ENCODE results near the gene TNFSF12.
"Not testable (repeated sequence)": the region's sequence is repeated elsewhere in the genome, so short reads cannot be mapped to it uniquely, and the experiment has no call there.

Gene TNFSF12

DNA sequence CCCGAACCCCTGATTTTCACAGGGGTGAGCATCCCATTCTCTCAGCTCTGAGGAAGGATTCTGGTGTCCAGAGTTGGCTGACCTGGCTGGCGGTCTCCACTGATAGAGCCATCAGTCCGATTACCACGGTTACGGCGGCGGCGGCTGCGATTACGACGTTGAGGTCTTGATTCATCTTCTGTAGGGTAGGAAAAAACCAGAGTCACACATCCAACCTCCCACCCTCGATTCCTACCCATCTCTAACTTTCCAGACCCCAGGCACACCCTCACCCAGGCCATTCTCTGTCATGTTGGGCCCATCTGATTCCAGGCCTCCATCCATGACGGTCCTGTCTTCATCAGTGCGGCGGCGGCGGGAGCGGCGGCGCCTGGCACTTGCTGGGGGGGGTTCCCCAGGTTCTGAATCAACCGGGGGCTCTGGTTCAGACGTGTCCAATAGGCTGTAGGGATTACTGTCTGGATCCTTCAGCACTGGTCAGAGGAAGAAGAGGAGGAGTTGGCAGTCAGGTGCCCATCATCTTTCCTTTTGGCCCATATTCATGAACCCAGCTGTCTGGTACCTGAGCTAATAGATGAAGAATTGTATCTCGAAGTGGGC lies 43.7 kb downstream of the TNFSF12 start:
- H3K9ac ChIP-seq (ENCODE audit: low read depth, low read length): no peak overlapping the region
- 95% methylated on average over 23 of the region's 23 CpGs for WGBS
- no peaks in the 10 kb centered on the region for H3K9me3 ChIP-seq (ENCODE audit: insufficient read depth, low read depth, low read length)
- no peaks in the 10 kb centered on the region for H3K27me3 ChIP-seq (ENCODE audit: insufficient read depth, low read length)
- no peak overlapping the region for H3K27ac ChIP-seq (ENCODE audit: low read depth, low read length)
- H3K4me3 ChIP-seq (ENCODE audit: low read length): no peak overlapping the region
- H3K4me1 ChIP-seq (ENCODE audit: insufficient read depth, low read length): peaks cover 14% of the 10 kb centered on the region
- H3K36me3 ChIP-seq (ENCODE audit: insufficient read depth, low read length): peaks cover 64% of the 10 kb centered on the region

DNA sequence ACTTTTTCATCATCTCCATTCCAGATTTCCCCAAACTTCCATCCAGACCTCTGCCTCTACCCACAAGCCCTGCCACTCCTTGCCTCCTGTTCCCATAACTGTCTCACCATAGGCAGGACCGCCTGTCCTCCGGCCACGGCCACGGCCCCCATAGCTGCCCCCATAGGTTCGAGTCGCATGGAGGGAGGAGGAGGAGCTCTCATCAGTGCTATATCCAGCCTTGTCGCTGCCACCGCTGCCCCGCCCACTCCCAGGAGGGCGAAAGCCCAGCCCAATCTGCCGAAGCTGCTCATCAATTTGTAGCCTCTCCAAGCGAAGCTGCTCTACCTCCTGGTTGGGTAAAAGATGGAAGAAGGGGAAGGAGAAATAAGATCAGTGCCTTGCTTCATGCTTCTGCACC lies 44.4 kb downstream of the TNFSF12 start:
- no peaks in the 10 kb centered on the region for H3K9me3 ChIP-seq (ENCODE audit: insufficient read depth, low read depth, low read length)
- no peak overlapping the region for H3K27ac ChIP-seq (ENCODE audit: low read depth, low read length)
- peaks cover 14% of the 10 kb centered on the region for H3K4me1 ChIP-seq (ENCODE audit: insufficient read depth, low read length)
- no peak overlapping the region for H3K4me3 ChIP-seq (ENCODE audit: low read length)
- no peaks in the 10 kb centered on the region for H3K27me3 ChIP-seq (ENCODE audit: insufficient read depth, low read length)
- no peak overlapping the region for H3K9ac ChIP-seq (ENCODE audit: low read depth, low read length)
- H3K36me3 ChIP-seq (ENCODE audit: insufficient read depth, low read length): peaks cover 60% of the 10 kb centered on the region
- WGBS: 90% methylated on average over 12 of the region's 12 CpGs

DNA sequence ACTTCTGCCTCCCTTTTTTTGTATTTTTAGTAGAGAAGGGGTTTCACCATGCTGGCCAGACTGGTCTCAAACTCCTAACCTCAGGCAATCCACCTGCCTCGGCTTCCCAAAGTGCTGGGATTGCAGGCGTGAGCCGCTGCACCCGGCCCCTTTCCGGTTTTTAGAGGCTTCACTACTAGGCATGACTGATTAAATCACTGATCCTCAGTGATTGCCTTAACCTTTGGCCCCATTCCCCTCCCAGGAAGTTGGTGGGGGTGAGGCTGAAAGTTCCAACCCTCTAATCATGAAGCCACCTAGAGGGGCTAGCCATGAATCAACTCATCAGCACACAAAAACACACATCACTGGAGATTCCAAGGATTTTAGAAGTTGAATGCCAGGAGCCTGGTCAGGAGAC lies 48.7 kb downstream of the TNFSF12 start:
- not testable (repeated sequence) for H3K4me3 ChIP-seq (ENCODE audit: low read length); H3K27ac ChIP-seq (ENCODE audit: low read depth, low read length); H3K9ac ChIP-seq (ENCODE audit: low read depth, low read length); H3K9me3 ChIP-seq (ENCODE audit: insufficient read depth, low read depth, low read length); H3K4me1 ChIP-seq (ENCODE audit: insufficient read depth, low read length); H3K27me3 ChIP-seq (ENCODE audit: insufficient read depth, low read length)
- WGBS: 88% methylated on average over 5 of the region's 5 CpGs
- peaks cover 83% of the 10 kb centered on the region for H3K36me3 ChIP-seq (ENCODE audit: insufficient read depth, low read length)

DNA sequence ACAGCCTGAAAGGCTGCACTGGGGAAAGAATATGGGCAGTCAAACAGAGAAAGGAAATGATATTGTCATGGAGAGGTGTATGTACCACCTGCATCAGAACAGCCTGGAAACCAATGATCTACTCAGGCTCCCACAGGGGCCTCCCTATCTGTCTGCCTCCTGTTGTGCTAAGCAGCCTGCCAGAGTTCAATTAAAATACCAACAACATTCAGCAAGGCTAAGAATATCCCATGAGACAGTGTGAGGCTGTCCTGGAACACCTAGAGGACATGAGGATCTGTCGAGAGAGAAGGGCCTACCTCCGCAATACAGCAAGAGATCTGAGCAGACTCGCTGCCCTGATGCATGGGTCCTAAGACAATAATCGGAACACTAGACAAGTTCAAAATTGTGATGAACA lies 57.4 kb downstream of the TNFSF12 start:
- H3K4me3 ChIP-seq (ENCODE audit: low read length): no peak overlapping the region
- no peaks in the 10 kb centered on the region for H3K27me3 ChIP-seq (ENCODE audit: insufficient read depth, low read length)
- H3K9me3 ChIP-seq (ENCODE audit: insufficient read depth, low read depth, low read length): no peaks in the 10 kb centered on the region
- no peak overlapping the region for H3K27ac ChIP-seq (ENCODE audit: low read depth, low read length)
- peaks cover 63% of the 10 kb centered on the region for H3K36me3 ChIP-seq (ENCODE audit: insufficient read depth, low read length)
- 98% methylated on average over 4 of the region's 4 CpGs for WGBS
- no peak overlapping the region for H3K9ac ChIP-seq (ENCODE audit: low read depth, low read length)
- no peaks in the 10 kb centered on the region for H3K4me1 ChIP-seq (ENCODE audit: insufficient read depth, low read length)
